ENCODE measurements around the gene PAFAH1B2. TPM values are rescaled to one million over a fixed set of nuclear protein-coding genes. Genes with fewer than 3 reads are reported as not detected.
A peak's percentile ranks its signal among the peaks of the same experiment; 100 is the strongest.
"Not testable (repeated sequence)": the region's sequence is repeated elsewhere in the genome, so short reads cannot be mapped to it uniquely, and the experiment has no call there.

The PAFAH1B2 gene
- total RNA-seq, 1 experiment from 2014 or later, result 154 TPM

DNA sequence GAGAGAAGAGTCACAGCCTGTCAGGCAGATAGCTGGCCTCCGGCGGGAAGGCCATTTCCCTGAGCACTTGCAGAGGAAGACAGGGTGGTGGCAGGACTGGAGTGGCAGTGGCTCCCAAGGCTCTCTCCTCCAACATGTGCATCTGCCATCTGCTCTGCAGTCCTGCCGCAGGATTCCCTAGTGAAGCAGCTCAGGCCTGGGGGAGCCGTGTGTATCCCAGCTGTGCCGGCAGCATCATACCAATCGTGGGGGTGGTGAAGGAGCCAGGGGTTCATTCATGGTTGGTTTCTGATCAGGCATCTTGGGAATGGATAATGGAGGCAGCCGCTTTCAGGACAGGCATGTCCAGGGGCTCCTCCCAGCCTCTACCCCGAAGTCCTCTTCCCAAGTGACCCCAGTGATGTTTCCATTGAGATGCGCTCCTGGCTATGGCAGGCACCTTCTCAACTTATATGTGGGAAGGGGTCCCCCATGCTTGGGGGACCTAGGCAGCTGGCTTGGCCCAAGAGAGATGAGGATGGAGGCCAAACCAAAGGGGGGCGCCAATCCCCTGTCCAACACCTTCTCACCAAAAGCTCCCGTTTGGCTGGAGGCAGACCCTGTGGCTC, 61.2 kb downstream of the PAFAH1B2 start:
- CTCF ChIA-PET, result no interaction called here
- no peaks in the 10 kb centered on the region for H3K27me3 ChIP-seq (ENCODE audit: insufficient read depth, low read length)

DNA sequence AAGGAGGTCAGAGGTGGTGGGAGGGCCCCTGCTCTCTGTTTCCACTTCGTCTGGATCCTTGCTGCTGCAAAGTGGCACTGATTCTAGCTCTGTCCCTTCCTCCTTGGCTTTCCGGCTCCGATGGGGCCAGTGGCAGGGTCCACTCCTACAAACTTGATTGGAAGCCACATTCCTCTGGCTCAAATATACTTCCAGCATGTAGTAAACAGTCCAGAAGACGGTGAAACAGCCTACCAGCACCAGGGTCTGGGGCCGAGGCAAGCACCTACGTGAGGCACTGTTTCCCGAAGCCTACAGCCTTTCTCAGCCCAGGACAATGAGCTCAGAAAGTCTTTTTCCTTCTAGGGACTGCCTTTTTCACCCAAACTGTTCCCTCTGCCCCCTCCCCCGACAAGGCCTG, 62.0 kb downstream of the PAFAH1B2 start:
- POLR2A ChIA-PET; H3K4me1 ChIP-seq (ENCODE audit: control insufficient read depth in 1 of 2, insufficient read depth in 2 of 2, low read length in 2 of 2); H4K20me1 ChIP-seq (ENCODE audit: insufficient read depth); H3K27me3 ChIP-seq (ENCODE audit: insufficient read depth, low read length); H3K9me2 ChIP-seq (ENCODE audit: insufficient read depth); H3K4me2 ChIP-seq (ENCODE audit: low read length); H3K9ac ChIP-seq (ENCODE audit: low read length); RAD21 ChIA-PET (ENCODE audit: low non-redundant PET in 1 of 2, low total read pairs in 2 of 2, uncharacterized antibody in 2 of 2, unreplicated experiment in 2 of 2); ATAC-seq; H3K9me3 ChIP-seq (ENCODE audit: control insufficient read depth in 1 of 2, insufficient read depth in 1 of 2, low read depth in 1 of 2, low read length in 2 of 2); BruUV-seq (replicated peaks); H3K36me3 ChIP-seq (ENCODE audit: control insufficient read depth in 1 of 2, insufficient read depth in 2 of 2, low read length in 2 of 2); H2AFZ ChIP-seq (ENCODE audit: low read depth, low read length, poor library complexity, severe bottlenecking); H3K4me3 ChIP-seq (replicated peaks in 1 of 2; ENCODE audit: low read depth in 1 of 2, low read length in 2 of 2); H3K79me2 ChIP-seq (ENCODE audit: insufficient read depth, low read length); intact Hi-C loops (cut with micrococcal nuclease); H3K27ac ChIP-seq (ENCODE audit: low read depth, low read length); DNase-seq (ENCODE audit: low read depth, low spot score); CTCF ChIA-PET: not testable (repeated sequence)

More for the DNA sequence above, 61.2 kb downstream of the PAFAH1B2 start:
- ChIA-PET RAD21 (ENCODE audit: low non-redundant PET in 1 of 2, low total read pairs in 2 of 2, uncharacterized antibody in 2 of 2, unreplicated experiment in 2 of 2) (no interaction called here), POLR2A (no interaction called here)
- H3K4me3 ChIP-seq (replicated peaks in 1 of 2; ENCODE audit: low read depth in 1 of 2, low read length in 2 of 2), result no peak overlapping the region
- no peak overlapping the region for H3K9ac ChIP-seq (ENCODE audit: low read length)
- intact Hi-C loops (cut with micrococcal nuclease), result no loop called here
- H3K36me3 ChIP-seq (ENCODE audit: control insufficient read depth in 1 of 2, insufficient read depth in 2 of 2, low read length in 2 of 2), result peaks cover 0 to 7% of the 10 kb centered on the region in 2 experiments; a peak in 1 of 4 replicates
- no peak overlapping the region for H2AFZ ChIP-seq (ENCODE audit: low read depth, low read length, poor library complexity, severe bottlenecking)
- no peaks in the 10 kb centered on the region for H4K20me1 ChIP-seq (ENCODE audit: insufficient read depth)
- no peaks in the 10 kb centered on the region for H3K79me2 ChIP-seq (ENCODE audit: insufficient read depth, low read length)
- no peak overlapping the region for H3K4me2 ChIP-seq (ENCODE audit: low read length)
- no TSS peak for BruUV-seq (replicated peaks)
- no peaks in the 10 kb centered on the region for H3K9me2 ChIP-seq (ENCODE audit: insufficient read depth)
- ATAC-seq, result no peak
- no peak for DNase-seq (ENCODE audit: low read depth, low spot score)
- peaks cover 0 to 3% of the 10 kb centered on the region in 2 experiments; a peak in 1 of 4 replicates for H3K4me1 ChIP-seq (ENCODE audit: control insufficient read depth in 1 of 2, insufficient read depth in 2 of 2, low read length in 2 of 2)
- H3K27ac ChIP-seq (ENCODE audit: low read depth, low read length), result no peak overlapping the region
- TF ChIP-seq RAD21 (IDR thresholded peaks at IDR 0.05; ENCODE audit: low read depth) (peak; percentile 6; the same call in 1 of the 2 replicates), YY1 (IDR thresholded peaks at IDR 0.05; ENCODE audit: extremely low read depth, insufficient replicate concordance, low read depth, low read length) (no peak)
- H3K9me3 ChIP-seq (ENCODE audit: control insufficient read depth in 1 of 2, insufficient read depth in 1 of 2, low read depth in 1 of 2, low read length in 2 of 2), result no peaks in the 10 kb centered on the region

Data from HCT116 (cell line).